IMR-90 (cell line): ENCODE measurements around the gene CDC26. TPM values are rescaled to one million over a fixed set of nuclear protein-coding genes. Genes with fewer than 3 reads are reported as not detected.
"Not testable (repeated sequence)": the region's sequence is repeated elsewhere in the genome, so short reads cannot be mapped to it uniquely, and the experiment has no call there.

Source experiments
- ATAC-seq: fragments of 200-7000 bp; cut with Tn5 transposase; 2 replicates; pipeline ENCODE4 v1.9.1; 2020; ENCODE audit warnings: low read depth, mild to moderate bottlenecking, moderate library complexity
- BruUV-seq: library from RNA; stranded (reverse); fragments of 400-500 nt; replicated peaks from 2 replicates; lab custom pipeline; 2021; lab: Mats Ljungman, UMichigan
- CTCF ChIA-PET: fragments of 300-600 bp; formaldehyde crosslinking; extraction: SDS; loops from one replicate; lab custom pipeline; 2021; ENCODE audit warnings: antibody characterized with exemption; lab: Yijun Ruan, JAX
- POLR2A ChIA-PET: fragments of 300-600 bp; sonication (Branson Sonifier 250); formaldehyde crosslinking; loops from one replicate; lab custom pipeline; 2022; ENCODE audit warnings: antibody characterized with exemption; ENCODE audit not compliant: unreplicated experiment; lab: Charles Lee
- DNase-seq: peaks from one replicate; pipeline ENCODE4 v3.0.0; 2013
- H2AFZ ChIP-seq: replicated peaks from 2 replicates; pipeline ENCODE3; 2013; ENCODE audit warnings: low read length, mild to moderate bottlenecking; ENCODE audit not compliant: poor library complexity
- H2AK5ac ChIP-seq: 2 replicates; pipeline ENCODE4 v1.6.1; 2013; ENCODE audit warnings: low read depth, low read length, inconsistent platforms
- H2AK9ac ChIP-seq: replicated peaks from 2 replicates; pipeline ENCODE3; 2013; ENCODE audit warnings: mild to moderate bottlenecking, low read depth, low read length, moderate library complexity; ENCODE audit not compliant: poor library complexity
- H2BK120ac ChIP-seq: 2 replicates; pipeline ENCODE4 v1.6.1; 2013; ENCODE audit warnings: low read depth, low read length, inconsistent platforms
- H2BK15ac ChIP-seq: 3 replicates; pipeline ENCODE4 v1.6.1; 2013; ENCODE audit warnings: low read depth, low read length, inconsistent platforms
- H2BK20ac ChIP-seq: 2 replicates; pipeline ENCODE4 v1.6.1; 2013; ENCODE audit warnings: low read depth, mild to moderate bottlenecking, inconsistent platforms, low read length, moderate library complexity
- H2BK5ac ChIP-seq: 2 replicates; pipeline ENCODE4 v1.6.1; 2013; ENCODE audit warnings: mild to moderate bottlenecking, low read depth, low read length, inconsistent platforms; ENCODE audit not compliant: poor library complexity, severe bottlenecking
- H3K14ac ChIP-seq: replicated peaks from 2 replicates; pipeline ENCODE4 v1.6.1; 2013; ENCODE audit warnings: low read depth, low read length, inconsistent platforms
- H3K18ac ChIP-seq: 2 replicates; pipeline ENCODE4 v1.6.1; 2013; ENCODE audit warnings: low read depth, low read length, control low read depth
- H3K23ac ChIP-seq: 2 replicates; pipeline ENCODE4 v1.6.1; 2013; ENCODE audit warnings: low read depth, low read length, inconsistent platforms
- H3K27ac ChIP-seq: 2 replicates; pipeline ENCODE4 v1.5.1; 2013; ENCODE audit warnings: mild to moderate bottlenecking, control low read depth, low read length; ENCODE audit not compliant: insufficient read depth
- H3K27me3 ChIP-seq: 2 replicates; pipeline ENCODE4 v1.6.1; 2013; ENCODE audit warnings: low read length; ENCODE audit not compliant: control insufficient read depth, insufficient read depth
- H3K36me3 ChIP-seq: 2 replicates; pipeline ENCODE4 v1.6.1; 2013; ENCODE audit warnings: low read length, mixed read lengths; ENCODE audit not compliant: control insufficient read depth, insufficient read depth
- H3K4ac ChIP-seq: 2 replicates; pipeline ENCODE4 v1.6.1; 2013; ENCODE audit warnings: low read depth, low read length, inconsistent platforms
- H3K4me1 ChIP-seq: 2 replicates; pipeline ENCODE4 v1.6.1; 2013; ENCODE audit warnings: low read length, mixed read lengths; ENCODE audit not compliant: control insufficient read depth, insufficient read depth
- H3K4me2 ChIP-seq: 2 replicates; pipeline ENCODE4 v1.6.1; 2013; ENCODE audit warnings: low read depth, mild to moderate bottlenecking, control low read depth, low read length, moderate library complexity
- H3K4me3 ChIP-seq: 2 replicates; pipeline ENCODE4 v1.5.1; 2013; ENCODE audit warnings: low read depth, mild to moderate bottlenecking, control low read depth, low read length, moderate library complexity; ENCODE audit not compliant: insufficient read depth
- H3K56ac ChIP-seq: 2 replicates; pipeline ENCODE4 v1.6.1; 2013; ENCODE audit warnings: low read length, inconsistent platforms; ENCODE audit not compliant: insufficient read depth; ENCODE audit errors: extremely low read depth
- H3K79me1 ChIP-seq, 2 experiments: 2 replicates each; pipeline ENCODE4 v1.6.1; 2013; ENCODE audit warnings: low read length in 2 of 2, inconsistent platforms in 1 of 2, low read depth in 1 of 2
- H3K9ac ChIP-seq: 2 replicates; pipeline ENCODE4 v1.6.1; 2013; ENCODE audit warnings: low read depth, low read length, control low read depth
- H3K9me1 ChIP-seq: 2 replicates; pipeline ENCODE4 v1.6.1; 2013; ENCODE audit warnings: low read length, inconsistent platforms; ENCODE audit not compliant: insufficient read depth
- H3K9me3 ChIP-seq: 2 replicates; pipeline ENCODE4 v1.6.1; 2013; ENCODE audit warnings: low read length; ENCODE audit not compliant: control insufficient read depth, insufficient read depth
- H4K20me1 ChIP-seq: 2 replicates; pipeline ENCODE4 v1.6.1; 2013; ENCODE audit warnings: low read length, inconsistent platforms; ENCODE audit not compliant: insufficient read depth
- H4K5ac ChIP-seq: 2 replicates; pipeline ENCODE4 v1.6.1; 2013; ENCODE audit warnings: mild to moderate bottlenecking, low read depth, low read length, control low read depth
- H4K8ac ChIP-seq, 2 experiments: 2 replicates each; pipeline ENCODE4 v1.6.1; 2013; ENCODE audit warnings: low read depth in 2 of 2, low read length in 2 of 2, control low read depth in 1 of 2, inconsistent platforms in 1 of 2
- H4K91ac ChIP-seq: 2 replicates; pipeline ENCODE4 v1.6.1; 2013; ENCODE audit warnings: low read depth, low read length, inconsistent platforms; ENCODE audit not compliant: insufficient read depth
- CEBPB ChIP-seq: IDR thresholded peaks from 2 replicates; pipeline ENCODE4 v1.6.1; 2012; ENCODE audit warnings: low read depth, low read length, improper control_type of control experiment
- WGBS, 2 experiments: methylation state at CpG; one replicate each; pipeline versions ENCODE4 v1.1.5 to v1.1.7; 2013; ENCODE audit warnings: missing lambda C conversion rate in 2 of 2; ENCODE audit not compliant: insufficient read length in 1 of 2; ENCODE audit errors: extremely low coverage in 2 of 2; 5-methylcytosine and 5-hydroxymethylcytosine counted together
- dilution Hi-C: fragments of 300-500 bp; cut with HindIII; formaldehyde crosslinking; loops from one replicate; pipeline ENCODE4 v1.14.3; 2018; ENCODE audit warnings: low sequenced_read_pairs; ENCODE audit not compliant: unreplicated experiment
- in situ Hi-C: fragments of 300-500 bp; cut with MboI; formaldehyde crosslinking; loops from 3 replicates; pipeline ENCODE4 v1.14.3; 2019; ENCODE audit warnings: low sequenced_read_pairs, inconsistent platforms, mixed read lengths
- intact Hi-C: fragments of 100-400 bp; cut with micrococcal nuclease; formaldehyde crosslinking; loops from 2 replicates; pipeline ENCODE4 v1.10.0; 2022
- polyA plus RNA-seq, 3 experiments: library from polyadenylated mRNA; depleted of rRNA; stranded (reverse); fragments of >200 nt; gene quantifications; 2 replicates each; pipeline ENCODE4 v1.2.3, GENCODE V29; 2012; ENCODE audit warnings: low replicate concordance in 1 of 3
- total RNA-seq: library from RNA; depleted of rRNA; stranded (reverse); fragments of >200 nt; gene quantifications from 2 replicates; pipeline ENCODE4 v1.2.3, GENCODE V29; 2012

The CDC26 gene
- total and polyA plus RNA-seq, 2 of the 4 experiments (the other 2 are of a cell fraction): 16.5 to 32.7 TPM

GRCh38 chr9:113235701-113236255 is 39.6 kb downstream of the CDC26 start:
- DNase-seq: peak; percentile 28
- H3K27me3 ChIP-seq, H2AFZ ChIP-seq, H3K56ac ChIP-seq, H2BK5ac ChIP-seq, H2BK120ac ChIP-seq, H3K36me3 ChIP-seq, H3K18ac ChIP-seq, H3K27ac ChIP-seq, H4K91ac ChIP-seq, H3K4me2 ChIP-seq, in situ Hi-C loops, H3K4ac ChIP-seq, H3K9me3 ChIP-seq, H2BK15ac ChIP-seq, BruUV-seq, H4K8ac ChIP-seq, H3K14ac ChIP-seq, H3K9me1 ChIP-seq, H2BK20ac ChIP-seq, CTCF ChIA-PET, H3K23ac ChIP-seq, intact Hi-C loops, H3K9ac ChIP-seq, H3K4me3 ChIP-seq, dilution Hi-C loops, H3K4me1 ChIP-seq, H4K5ac ChIP-seq, H2AK9ac ChIP-seq, H2AK5ac ChIP-seq, POLR2A ChIA-PET: not testable (repeated sequence)
- peaks cover 51% of the 10 kb centered on the region for H4K20me1 ChIP-seq
- ATAC-seq: peak; percentile 13
- 90% methylated on average over 2 of the region's 10 CpGs; no CpG with 5 or more reads in 1 of the 2 experiments for WGBS, 2 experiments
- 0 out of 2 replicates have a peak, but pooled peaks have one; percentile 36 for TF ChIP-seq CEBPB
- peaks cover 29 to 57% of the 10 kb centered on the region in 2 experiments for H3K79me1 ChIP-seq
